GM12891 (cell line): Measurements from ENCODE around the gene POU4F1.

Experiments used
- POLR2A ChIP-seq: IDR thresholded peaks from 2 replicates; pipeline ENCODE4 v1.6.1; 2011; ENCODE audit warnings: low read depth, low read length, control low read depth
- POLR2AphosphoS5 ChIP-seq: IDR thresholded peaks from 2 replicates; pipeline ENCODE4 v1.6.1; 2011; ENCODE audit warnings: low read depth, low read length, control low read depth

DNA sequence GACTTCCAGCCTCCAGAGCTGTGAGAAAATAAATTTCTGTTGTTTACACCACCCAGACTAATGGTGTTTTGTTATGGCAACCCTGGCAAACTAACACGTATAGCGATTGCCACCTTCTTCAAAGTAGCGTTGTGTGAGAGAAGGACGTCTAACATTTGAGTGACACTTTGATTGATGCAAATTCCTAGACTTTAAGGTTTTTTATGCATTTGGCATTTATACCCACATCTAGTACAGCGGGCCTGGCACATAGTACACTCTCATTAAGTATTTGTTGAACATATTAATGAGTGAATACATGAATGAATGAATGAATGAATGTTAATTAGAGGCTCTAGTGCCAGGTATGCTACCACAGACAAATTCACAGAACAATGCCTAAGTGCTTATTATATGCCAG is 36.7 kb downstream of the POU4F1 start:
- TF ChIP-seq POLR2AphosphoS5 (no peak), POLR2A (no peak)
